Measurements from ENCODE around the gene MED26. TPM values are rescaled to one million over a fixed set of nuclear protein-coding genes. Genes with fewer than 3 reads are reported as not detected.
A peak's percentile ranks its signal among the peaks of the same experiment; 100 is the strongest.

MED26 gene
- total and polyA plus RNA-seq, 7 donors, result 4.8 to 9.6 (median 5.2) TPM

- intact Hi-C loops (cut with DNase I), result loop anchor here (5.0 kb wide), 1 partner anchor 58 kb away; the partner anchor contains the start of gene MED26 (in 2 of the 2)
- Histone ChIP-seq H3K4me1 (peaks cover 32% of the 10 kb centered on the region), H3K27me3 (ENCODE audit: insufficient read depth in 3 of 3, low read length in 2 of 3) (no peaks in the 10 kb centered on the region), H3K4me3 (no peak overlapping the region), H3K36me3 (ENCODE audit: insufficient read depth in 1 of 2, low read depth in 1 of 2) (peaks cover 0 to 62% of the 10 kb centered on the region in 2 donors), H3K27ac (no peak overlapping the region), H3K9me3 (no peaks in the 10 kb centered on the region)
- DNase-seq, result no peak
- peak in 1 of 4 donors; percentile 5 for ATAC-seq
- 66 to 83% (median 69%) methylated on average over 17 of the region's 17 CpGs for WGBS, 3 donors
- no peak for TF ChIP-seq CTCF (IDR thresholded peaks at IDR 0.05)
Measured at GRCh38 chr19:16569609-16570320, 58.2 kb downstream of the MED26 start.

DNA sequence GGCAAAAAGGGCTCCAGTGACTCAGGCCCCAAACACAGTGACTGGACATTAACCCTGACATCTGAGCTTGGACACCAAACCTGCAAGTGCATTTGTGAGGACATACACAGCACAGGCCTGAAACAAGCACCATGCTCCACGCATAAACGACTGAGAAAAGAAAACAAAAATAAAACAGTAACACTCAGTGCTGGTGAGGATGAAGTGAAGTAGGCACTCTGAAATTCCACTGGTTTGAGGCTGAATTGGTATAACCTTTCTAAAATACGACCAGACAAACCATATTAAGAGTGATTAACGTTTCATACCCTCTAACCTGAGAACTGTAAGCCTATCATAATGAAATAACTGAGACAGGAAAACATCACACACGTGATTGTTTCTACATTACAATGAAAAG is 61.3 kb downstream of the MED26 start:
- H3K9me3 ChIP-seq, result no peaks in the 10 kb centered on the region
- no peak for TF ChIP-seq CTCF (IDR thresholded peaks at IDR 0.05)
- no peak overlapping the region for H3K4me3 ChIP-seq
- ATAC-seq, result no peak
- H3K27ac ChIP-seq, result peak overlapping the region; percentile 12
- WGBS, 3 donors, result 92 to 96% (median 93%) methylated on average over 5 of the region's 5 CpGs
- intact Hi-C loops (cut with DNase I), result no loop called here
- no peaks in the 10 kb centered on the region for H3K27me3 ChIP-seq (ENCODE audit: insufficient read depth in 3 of 3, low read length in 2 of 3)
- no peak for DNase-seq
- peaks cover 0 to 79% of the 10 kb centered on the region in 2 donors for H3K36me3 ChIP-seq (ENCODE audit: insufficient read depth in 1 of 2, low read depth in 1 of 2)
- H3K4me1 ChIP-seq, result peaks cover 19% of the 10 kb centered on the region

GRCh38 chr19:16566161-16566560 is 61.8 kb downstream of the MED26 start:
- H3K27me3 ChIP-seq (ENCODE audit: insufficient read depth in 3 of 3, low read length in 2 of 3), result no peaks in the 10 kb centered on the region
- no peak overlapping the region for H3K4me3 ChIP-seq
- H3K9me3 ChIP-seq, result no peaks in the 10 kb centered on the region
- DNase-seq, result no peak
- H3K4me1 ChIP-seq, result peaks cover 20% of the 10 kb centered on the region
- H3K36me3 ChIP-seq (ENCODE audit: insufficient read depth in 1 of 2, low read depth in 1 of 2), result peaks cover 0 to 79% of the 10 kb centered on the region in 2 donors
- intact Hi-C loops (cut with DNase I), result no loop called here
- 76 to 89% (median 79%) methylated on average over 10 of the region's 10 CpGs for WGBS, 3 donors
- ATAC-seq, result no peak
- no peak for TF ChIP-seq CTCF (IDR thresholded peaks at IDR 0.05)
- H3K27ac ChIP-seq, result peak overlapping the region; percentile 12

DNA sequence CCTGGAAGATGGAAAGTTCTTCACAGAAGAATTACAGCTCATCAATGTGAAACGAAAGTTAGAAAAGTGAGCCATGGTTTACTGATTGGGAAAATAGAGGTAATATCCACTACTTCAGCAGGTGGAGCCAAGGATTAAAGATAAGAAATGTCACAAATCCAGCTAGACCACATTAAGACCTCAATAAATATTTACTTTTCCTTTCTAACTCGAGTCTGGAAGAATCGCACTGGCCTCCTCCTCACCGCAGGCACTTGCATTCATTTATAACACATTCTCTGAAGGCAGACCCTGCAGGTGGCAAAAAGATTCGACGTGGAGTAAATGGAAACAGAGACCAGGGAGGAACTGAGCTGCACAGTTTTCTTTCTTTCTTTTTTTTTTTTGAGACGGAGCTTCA is 63.2 kb downstream of the MED26 start:
- H3K27ac ChIP-seq, result no peak overlapping the region
- WGBS, 3 donors, result 91 to 95% (median 92%) methylated on average over 7 of the region's 7 CpGs
- DNase-seq (no peak), ATAC-seq (no peak)
- no peaks in the 10 kb centered on the region for H3K9me3 ChIP-seq
- H3K4me3 ChIP-seq, result no peak overlapping the region
- no peak for TF ChIP-seq CTCF (IDR thresholded peaks at IDR 0.05)
- H3K27me3 ChIP-seq (ENCODE audit: insufficient read depth in 3 of 3, low read length in 2 of 3), result no peaks in the 10 kb centered on the region
- H3K36me3 ChIP-seq (ENCODE audit: insufficient read depth in 1 of 2, low read depth in 1 of 2), result peaks cover 0 to 82% of the 10 kb centered on the region in 2 donors
- H3K4me1 ChIP-seq, result peaks cover 16% of the 10 kb centered on the region
- intact Hi-C loops (cut with DNase I), result no loop called here

Data from psoas muscle (tissue), 8 donors.